ENCODE measurements around the gene MTCP1. TPM values are rescaled to one million over a fixed set of nuclear protein-coding genes. Genes with fewer than 3 reads are reported as not detected.

Gene MTCP1
- total RNA-seq, 1 donor from 2014 or later, result 54.5 TPM

DNA sequence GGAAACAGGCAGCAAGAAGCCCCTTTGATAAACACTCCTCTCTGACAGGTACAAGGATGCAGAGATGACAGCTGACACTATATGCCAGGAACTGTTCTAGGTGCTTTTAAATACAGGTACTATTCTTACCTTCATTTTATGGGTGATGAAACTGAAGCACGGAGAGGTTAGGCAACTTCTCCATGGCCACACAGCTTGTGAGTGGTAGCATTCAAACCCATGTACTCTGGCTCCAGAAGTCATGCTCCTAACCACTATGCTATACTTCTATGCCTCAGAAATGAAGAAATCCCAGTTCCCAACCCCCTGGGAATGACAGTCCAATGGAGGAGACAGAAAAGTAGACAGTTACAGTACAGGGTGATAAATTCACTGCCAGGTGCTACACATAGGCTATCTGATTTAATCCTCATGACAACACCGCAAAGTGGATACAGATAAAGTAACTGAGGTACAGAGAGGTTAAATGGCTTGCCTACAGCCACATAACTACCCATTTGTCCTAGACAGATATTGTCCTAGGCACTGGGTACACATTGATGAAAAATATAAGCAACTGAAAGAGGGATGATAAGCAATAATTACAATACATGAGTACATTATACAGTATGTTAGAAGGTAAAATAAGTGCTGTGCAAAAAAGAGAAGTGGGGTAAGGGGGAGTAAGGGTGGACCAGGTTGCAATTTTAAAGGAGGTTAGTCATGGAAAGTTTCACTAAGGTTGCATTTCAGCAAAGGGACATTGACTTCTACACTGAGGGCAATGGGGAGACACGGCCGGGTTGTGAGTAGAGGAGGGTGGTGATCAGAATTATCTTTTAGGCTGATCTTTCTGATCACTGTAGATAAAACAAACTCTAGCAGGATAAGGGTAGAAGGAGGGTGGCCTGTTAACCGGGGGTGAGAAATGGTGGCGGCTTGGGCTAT is 46.8 kb downstream of the MTCP1 start:
- ATAC-seq (no peak), DNase-seq (ENCODE audit: missing footprints) (no peak)
- intact Hi-C loops (cut with DNase I), result no loop called here

DNA sequence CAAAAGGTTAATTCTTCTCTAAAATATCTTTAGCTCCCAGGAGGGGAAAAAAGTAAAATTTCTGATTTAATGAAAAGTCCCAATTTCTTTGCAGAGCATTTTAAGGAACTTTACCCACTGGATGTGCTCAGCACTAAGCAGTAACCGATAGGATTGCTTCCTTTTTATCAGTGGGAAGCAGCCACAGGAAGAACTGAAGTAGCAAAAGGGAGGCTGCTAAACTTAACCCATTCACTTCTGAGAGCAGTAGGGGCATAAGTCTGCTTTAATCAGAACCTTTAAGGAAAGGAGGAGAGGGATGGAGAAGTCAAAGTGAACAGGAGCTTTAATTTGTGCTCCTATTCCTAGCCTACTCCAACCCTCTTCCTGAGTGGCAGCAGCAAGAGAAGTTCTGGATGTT is 48.4 kb downstream of the MTCP1 start, which contains the start of gene F8:
F8 (minus strand) TSS at position 139 of the 400 bp plus-strand sequence. CDS start 171 bp downstream, outside the sequence.
- DNase-seq (ENCODE audit: missing footprints) (no peak), ATAC-seq (no peak)
- intact Hi-C loops (cut with DNase I), result no loop called here

DNA sequence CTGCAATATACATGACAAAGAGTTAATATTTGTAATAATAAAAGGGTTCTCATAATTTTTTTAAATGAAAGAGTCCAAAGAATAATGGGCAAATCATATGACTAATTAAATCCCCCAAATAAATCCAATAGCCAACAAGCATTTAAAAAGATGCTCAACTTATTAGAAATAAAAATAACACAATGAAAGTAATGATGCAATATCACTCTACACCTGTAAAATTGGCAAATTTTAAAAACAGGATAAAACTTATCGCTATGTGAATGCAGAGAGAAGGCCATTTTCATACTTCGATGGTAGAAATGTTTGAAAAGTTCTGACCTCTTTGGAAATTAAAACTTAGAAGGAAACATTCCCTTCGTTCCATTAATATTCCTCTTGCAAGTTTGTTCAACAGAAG is 50.3 kb downstream of the MTCP1 start:
- no peak for ATAC-seq
- intact Hi-C loops (cut with DNase I), result no loop called here
- no peak for DNase-seq (ENCODE audit: missing footprints)

Other genes with a start within 250 kb of the MTCP1 start
- not detected for gene SMIM9, start 236.5 kb downstream of the MTCP1 start, total RNA-seq
- 33.1 TPM for gene F8A1, start 184.8 kb downstream of the MTCP1 start, total RNA-seq
- gene F8, start 48.4 kb downstream of the MTCP1 start, total RNA-seq, result 53.7 TPM
- 403 TPM for gene FUNDC2, start 44.3 kb downstream of the MTCP1 start, total RNA-seq
- gene CMC4, start within 50 bp of the MTCP1 start, total RNA-seq, result 27.7 TPM
- 16.5 TPM for gene BRCC3, start 372 bp upstream of the MTCP1 start, total RNA-seq
- gene VBP1, start 145.3 kb upstream of the MTCP1 start, total RNA-seq, result 74.8 TPM
- gene RAB39B, start 193.4 kb upstream of the MTCP1 start, total RNA-seq, result 0.22 TPM

Measured in Right ventricle myocardium inferior (tissue), 1 donor.